Embryonic facial prominence (tissue), 1 donor: ENCODE data around the gene KDF1.
"Not testable (repeated sequence)": the region's sequence is repeated elsewhere in the genome, so short reads cannot be mapped to it uniquely, and the experiment has no call there.

Experiments
- DNase-seq: peaks from one replicate; pipeline ENCODE4 v3.0.0-alpha.2; 2016; ENCODE audit errors: extremely low spot score

Gene KDF1

GRCh38 chr1:26956321-26956720 lies 3.9 kb downstream of the KDF1 start:
- DNase-seq = no peak

- DNase-seq = no peak
Measured at GRCh38 chr1:26953374-26953773, 6.9 kb downstream of the KDF1 start.

DNA sequence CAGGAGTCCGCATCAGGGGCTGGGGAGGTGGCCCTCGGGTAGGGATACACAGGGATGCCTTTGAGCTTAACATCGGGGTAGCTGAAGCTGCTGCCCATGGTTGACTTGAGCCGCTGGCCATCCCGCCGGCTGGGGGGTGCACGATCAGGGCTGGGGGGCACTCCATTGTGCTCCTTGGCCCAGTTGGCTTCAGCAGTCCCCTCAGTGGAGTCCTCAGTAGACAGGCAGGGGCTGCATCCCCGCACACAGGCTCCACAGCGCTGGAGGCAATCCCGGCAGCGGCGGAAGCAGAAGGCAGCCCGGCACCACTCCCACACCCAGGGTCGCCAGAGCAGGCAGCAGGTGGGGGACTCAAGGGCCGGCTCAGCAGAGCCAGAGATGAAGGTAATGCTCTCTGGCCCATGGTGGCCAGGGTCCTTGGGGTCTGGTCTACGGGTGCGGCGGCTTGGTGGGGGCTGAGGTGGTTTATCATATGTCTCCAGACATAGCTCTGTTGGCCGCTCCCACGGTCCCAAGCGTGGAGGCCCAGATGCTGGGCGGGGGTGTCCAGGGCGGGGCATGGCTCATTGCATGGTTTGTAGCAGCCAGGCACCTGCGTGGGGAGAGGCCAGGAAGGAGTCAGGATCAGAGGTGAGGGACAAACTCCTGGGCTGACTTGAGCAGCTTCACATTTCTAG lies 8.3 kb downstream of the KDF1 start:
- no peak for DNase-seq

DNA sequence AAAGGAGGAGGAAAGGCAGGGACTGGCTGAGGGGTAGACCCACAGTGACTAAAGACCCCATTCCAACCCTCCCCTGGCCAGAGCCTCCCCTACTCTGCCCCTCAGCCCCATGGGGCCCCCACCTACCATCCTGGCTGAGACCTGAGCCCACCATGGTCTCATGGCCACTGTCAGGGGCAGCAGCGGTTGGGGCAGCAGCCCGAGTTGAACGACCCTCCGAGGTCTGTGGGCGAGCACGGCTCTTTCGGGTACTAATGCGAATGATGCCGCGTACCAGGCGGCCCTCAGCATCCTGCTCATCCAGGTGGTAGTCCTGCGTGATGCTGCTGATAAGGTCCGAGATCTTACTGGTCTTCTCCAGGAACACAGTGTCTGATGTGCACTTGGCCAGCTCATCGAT lies 9.1 kb downstream of the KDF1 start:
- no peak for DNase-seq

DNA sequence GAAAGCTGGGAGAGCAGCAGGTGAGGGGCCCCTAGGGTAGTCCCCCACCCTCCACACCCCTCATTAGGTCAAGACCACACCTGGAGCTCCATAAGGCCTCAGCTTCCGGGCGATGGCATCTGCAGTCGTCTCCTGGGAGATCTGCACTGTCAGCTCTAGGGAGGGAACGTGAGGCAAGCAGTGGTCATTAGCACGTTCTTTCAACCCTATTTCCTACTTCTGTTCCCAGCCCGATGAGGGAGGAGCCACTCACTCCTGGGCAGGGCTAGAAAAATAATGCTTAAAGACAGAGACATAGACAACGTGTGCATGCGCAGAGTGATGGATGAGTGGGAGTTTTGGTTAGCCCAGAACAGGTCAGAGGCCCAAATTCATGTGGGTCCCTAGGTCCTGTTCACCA lies 9.7 kb downstream of the KDF1 start:
- DNase-seq = no peak

DNA sequence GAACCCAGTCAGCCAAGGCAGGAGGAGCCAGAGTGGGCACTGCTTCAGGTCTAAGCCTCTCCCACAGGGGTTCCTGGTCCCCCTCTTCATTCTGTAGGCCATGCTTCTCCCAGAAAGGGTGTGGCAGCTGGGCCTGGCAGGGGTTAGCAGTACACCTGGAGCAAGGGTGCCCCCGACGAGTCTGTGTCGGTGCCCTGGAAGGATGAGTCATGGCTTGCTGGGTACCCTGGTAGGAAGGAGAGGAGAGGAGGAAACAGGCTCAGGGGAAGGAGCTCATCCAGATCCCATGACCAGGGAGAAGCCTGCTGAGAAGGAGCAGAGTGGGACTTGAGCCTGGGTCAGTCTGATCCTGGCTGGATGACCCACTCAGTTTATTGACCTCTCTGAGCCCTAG lies 10.3 kb downstream of the KDF1 start:
- DNase-seq = no peak

DNA sequence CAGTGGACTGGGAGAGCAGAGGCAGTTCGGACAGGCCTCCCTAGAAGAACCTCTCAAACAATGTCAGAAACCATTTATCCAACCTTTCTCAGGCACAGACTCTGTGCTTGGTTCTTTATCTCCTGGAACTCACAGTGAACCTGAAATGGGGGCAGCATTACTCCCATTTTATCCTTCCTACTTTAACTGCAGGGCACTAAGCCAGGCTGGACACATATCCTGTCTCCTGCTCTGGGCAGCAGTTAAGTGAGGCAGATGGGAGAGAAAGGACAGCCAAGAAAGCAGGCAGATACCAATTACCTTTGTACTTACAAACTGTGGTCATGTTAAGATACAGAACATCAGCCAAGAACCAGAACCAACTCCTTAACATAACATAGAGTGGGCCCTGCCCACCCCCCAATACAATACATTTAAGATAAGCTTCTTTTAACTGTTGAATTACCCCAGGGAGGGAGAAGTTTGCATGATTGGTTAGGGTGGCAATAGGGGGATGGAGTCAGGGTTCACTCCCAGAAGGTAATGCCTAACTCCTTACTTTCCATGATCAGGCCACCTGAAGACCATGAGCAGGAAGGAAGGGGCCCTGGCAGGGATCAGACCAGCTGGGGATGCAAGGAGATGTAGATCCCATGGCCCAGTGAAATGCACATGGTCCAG lies 10.9 kb downstream of the KDF1 start:
- no peak for DNase-seq

GRCh38 chr1:26948725-26949057 lies 11.6 kb downstream of the KDF1 start:
- not testable (repeated sequence) for DNase-seq

DNA sequence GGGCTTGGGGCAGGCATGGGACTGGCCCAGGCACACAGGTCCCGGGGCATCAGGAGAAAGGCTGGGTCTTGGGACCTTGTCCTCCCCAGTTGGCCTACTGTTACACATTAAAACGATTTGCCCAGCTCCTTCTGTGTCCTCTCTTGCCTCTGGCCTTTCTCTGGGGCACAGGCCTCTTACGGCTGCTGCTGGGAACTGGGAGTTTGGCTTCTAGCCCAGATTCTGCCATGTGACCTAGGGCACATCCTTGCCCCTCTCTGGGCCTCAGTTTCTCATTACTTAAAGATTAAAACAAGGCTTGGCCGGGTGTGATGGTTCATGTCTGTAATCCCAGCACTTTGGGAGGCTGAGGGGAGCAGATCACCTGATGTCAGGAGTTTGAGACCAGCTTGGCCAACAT lies 14.0 kb downstream of the KDF1 start:
- DNase-seq = no peak

GRCh38 chr1:26945728-26946127 lies 14.5 kb downstream of the KDF1 start:
- no peak for DNase-seq

GRCh38 chr1:26945138-26945537 lies 15.1 kb downstream of the KDF1 start:
- DNase-seq = no peak

- no peak for DNase-seq
Measured at GRCh38 chr1:26942656-26943055, 17.6 kb downstream of the KDF1 start.

DNA sequence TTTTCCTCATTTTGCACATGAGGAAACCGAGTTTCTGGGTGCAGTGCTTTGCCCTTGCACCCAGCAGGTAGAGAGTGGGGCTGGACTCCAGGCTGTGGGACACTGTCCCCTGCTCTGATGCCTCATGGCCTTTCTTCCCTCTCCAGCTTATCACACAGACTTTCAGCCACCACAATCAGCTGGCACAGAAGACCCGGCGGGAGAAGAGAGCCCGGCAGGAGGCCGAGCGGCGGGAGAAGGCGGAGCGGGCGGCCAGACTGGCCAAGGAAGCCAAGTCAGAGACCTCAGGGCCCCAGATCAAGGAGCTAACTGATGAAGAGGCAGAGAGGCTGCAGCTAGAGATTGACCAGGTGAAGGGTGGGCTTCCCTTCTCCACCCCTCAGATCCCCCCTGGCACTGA lies 19.0 kb downstream of the KDF1 start:
- DNase-seq = no peak

DNA sequence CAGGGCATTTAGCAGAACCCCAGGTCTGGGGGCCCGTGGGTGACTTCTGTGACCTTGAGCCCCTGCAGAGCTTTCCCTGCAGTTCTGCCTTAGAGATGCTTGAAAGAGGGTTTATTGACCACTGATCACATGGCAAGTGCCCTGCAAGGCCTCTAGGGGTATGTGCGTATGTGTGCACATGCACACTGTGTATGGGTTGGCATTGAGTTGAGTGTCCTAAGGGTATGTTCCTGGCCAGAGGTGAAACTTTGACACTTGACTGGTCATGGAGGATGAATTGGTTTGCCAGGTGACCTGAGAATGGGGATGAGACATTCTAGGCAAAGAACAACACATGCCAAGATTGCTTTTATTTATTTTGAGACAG lies 21.6 kb downstream of the KDF1 start:
- no peak for DNase-seq

DNA sequence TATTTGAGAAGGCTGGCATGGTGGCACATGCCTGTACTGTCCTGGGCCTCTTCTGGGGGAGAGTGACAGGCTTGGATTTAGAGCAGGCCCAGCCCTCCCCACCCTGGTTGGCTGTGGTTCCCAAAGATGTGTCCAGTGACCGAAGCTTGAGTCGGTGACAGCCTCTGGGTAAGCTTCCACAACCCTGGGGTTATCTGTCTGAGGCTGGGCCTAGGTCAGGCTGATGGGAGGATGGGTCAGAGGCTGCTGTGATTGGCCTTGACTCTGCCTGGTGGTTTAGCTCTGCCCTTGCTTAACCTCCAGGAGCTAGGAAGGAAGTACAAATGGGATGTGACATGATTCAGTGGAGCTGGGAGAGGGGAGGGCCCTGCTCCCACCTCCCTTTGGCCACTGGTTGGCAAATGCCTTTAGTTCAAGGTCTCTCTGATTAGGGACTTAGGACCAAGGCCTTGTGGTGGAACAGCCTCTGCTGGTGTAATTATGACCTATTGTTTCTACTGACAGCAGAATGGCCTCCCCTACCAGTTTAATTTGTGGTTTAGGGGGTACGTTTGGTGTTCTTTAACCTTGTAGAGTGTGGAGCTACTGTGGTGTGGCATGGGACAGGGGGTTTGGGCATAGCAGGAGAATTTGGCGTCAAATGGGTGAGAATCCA lies 22.1 kb downstream of the KDF1 start:
- DNase-seq = no peak

DNA sequence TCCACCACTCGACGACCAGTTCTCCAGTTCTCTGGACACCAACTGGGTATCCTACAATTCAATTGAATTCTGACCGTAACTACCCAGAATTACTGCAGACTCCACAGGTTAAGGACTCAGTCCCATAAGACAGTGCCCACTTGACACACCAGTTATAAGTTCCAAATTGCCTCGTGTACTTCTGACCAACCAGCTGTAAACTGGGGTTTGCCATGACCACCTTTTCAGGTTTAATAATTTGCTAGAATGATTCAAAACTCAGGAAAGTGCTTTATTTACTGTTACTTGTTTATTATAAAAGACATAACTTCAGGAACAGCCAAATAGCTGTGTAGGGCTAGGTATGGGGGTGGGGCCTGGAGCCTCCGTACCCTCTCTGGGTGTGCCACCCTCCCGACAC lies 23.4 kb downstream of the KDF1 start:
- no peak for DNase-seq

- DNase-seq = no peak
Measured at GRCh38 chr1:26932531-26932930, 27.7 kb downstream of the KDF1 start.

- DNase-seq = no peak
Measured at GRCh38 chr1:26923711-26924110, 36.6 kb downstream of the KDF1 start.

GRCh38 chr1:26922901-26923300 lies 37.4 kb downstream of the KDF1 start:
- no peak for DNase-seq

DNA sequence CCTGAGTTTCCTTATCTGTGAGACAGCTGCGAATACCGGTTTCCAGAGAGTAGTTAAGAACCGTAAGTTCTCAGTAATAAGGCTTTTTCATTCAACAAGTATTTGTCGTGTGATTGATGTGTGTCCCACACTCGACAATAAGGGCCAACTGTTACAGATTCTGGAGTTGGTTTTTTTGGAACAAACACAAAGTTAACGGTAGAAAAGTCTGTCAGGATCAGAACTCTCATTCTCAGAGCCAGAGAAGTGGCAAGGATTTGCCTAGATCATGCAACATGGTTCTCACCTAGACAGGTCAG lies 37.9 kb downstream of the KDF1 start:
- no peak for DNase-seq

- peak; percentile 91 for DNase-seq
Measured at GRCh38 chr1:26921540-26922430, 38.5 kb downstream of the KDF1 start, which contains the start of gene NUDC. Gene NUDC (plus strand): TSS chr1:26921743. CDS start chr1:26921849, 106 bp downstream.

DNA sequence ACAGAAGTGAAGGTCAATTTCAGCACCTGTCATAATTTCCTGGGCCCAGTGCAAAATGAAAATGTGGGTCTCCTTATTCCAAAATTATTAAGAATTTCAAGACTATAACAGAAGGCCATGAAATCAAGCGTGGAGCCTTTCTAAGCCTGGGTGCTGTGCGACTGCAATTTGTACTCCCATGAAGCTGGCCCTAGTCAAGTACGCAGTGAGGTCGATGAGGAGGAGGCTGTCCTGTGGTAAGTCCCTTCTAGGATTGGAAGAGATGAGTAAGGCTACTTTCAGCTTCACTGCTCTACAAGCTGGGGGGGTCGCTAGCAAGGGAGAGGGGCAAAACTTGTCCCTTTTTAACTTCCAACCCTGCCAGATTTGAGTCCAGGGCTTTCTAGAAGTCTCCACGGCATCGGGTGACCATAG lies 39.1 kb downstream of the KDF1 start:
- no peak for DNase-seq
